NCI-H460 (cell line): ENCODE data around the gene PARG. TPM values are rescaled to one million over a fixed set of nuclear protein-coding genes. Genes with fewer than 3 reads are reported as not detected.
A peak's percentile ranks its signal among the peaks of the same experiment; 100 is the strongest.
"Not testable (repeated sequence)": the region's sequence is repeated elsewhere in the genome, so short reads cannot be mapped to it uniquely, and the experiment has no call there.

Experiments used
- DNase-seq: peaks from one replicate; pipeline ENCODE4 v3.0.0-alpha.2; 2016; ENCODE audit warnings: low read depth; ENCODE audit errors: extremely low read depth
- total RNA-seq: library from RNA; depleted of rRNA; stranded (reverse); fragments of >200 nt; shearing (Covaris generic); gene quantifications from 2 replicates; pipeline ENCODE4 v1.2.3, GENCODE V29; 2014

PARG gene
- total RNA-seq, 1 experiment from 2014 or later: 36.5 TPM

DNA sequence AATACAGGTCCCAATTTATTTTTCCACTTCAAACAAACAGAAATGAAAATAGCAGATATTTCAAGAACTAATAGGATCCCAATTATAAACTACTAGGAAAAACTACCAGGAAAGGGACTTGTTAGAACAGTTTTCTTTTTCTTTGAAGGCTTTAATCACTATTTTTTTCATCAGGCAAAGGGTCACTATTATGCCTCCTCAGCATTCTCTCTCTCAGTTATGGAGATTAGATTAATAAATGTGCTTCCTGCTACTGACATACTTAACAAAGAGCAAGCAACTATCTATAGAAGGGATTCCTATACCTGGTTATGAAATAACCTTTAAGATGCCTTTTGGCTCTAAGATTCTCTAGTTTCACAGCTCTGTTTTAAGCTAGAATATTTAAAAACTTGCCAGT is 108.7 kb downstream of the PARG start:
- no peak for DNase-seq

DNA sequence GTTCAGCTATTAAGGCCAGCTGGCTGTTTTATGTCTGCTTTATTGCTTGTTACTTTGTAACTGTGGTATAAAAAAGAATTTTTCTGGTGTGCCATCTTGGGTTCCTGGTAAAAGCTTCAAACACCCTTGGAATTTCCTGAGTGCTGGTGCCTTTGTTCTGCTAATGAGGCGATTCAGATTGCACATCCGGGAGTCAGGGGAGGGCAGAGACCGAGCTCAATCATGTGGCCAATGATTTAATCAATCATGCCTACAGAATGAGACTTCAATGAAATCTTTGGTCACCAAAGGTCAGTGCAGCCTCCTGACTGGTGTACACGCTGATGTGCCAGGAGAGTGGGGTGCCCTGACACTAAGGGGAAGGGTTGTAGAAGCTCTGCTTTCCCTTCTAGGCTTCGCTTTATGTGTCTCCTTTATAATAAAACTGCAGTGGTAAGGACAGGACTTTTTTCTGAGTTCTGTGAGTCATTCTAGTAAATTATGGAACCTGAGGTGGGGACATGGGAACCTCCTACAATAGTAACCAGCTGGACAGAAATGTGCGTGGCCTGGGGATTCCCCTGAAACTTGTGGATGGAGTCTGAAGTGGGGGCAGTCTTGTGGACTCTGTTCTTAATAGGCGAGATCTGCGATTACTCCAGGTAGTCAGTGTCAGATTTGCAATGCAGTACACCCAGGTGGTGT is 110.3 kb downstream of the PARG start:
- DNase-seq: no peak

DNA sequence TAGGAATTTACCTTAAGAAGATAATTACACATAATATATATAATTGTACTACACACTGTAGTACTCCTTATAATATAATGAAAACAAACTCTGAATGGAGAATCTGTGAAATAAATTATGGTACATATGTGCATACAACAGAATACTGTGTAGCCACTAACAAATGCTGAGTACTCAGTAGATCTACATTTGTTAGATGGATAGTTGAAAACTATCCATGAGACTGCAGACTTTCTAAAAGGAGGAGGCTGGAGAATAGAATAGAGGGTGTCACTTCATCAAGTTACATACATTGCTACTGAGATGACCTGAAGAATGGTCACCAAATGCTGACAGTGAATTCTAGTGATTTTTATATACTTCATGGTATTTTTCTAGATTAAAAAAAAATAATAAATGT is 111.0 kb downstream of the PARG start:
- no peak for DNase-seq

DNA sequence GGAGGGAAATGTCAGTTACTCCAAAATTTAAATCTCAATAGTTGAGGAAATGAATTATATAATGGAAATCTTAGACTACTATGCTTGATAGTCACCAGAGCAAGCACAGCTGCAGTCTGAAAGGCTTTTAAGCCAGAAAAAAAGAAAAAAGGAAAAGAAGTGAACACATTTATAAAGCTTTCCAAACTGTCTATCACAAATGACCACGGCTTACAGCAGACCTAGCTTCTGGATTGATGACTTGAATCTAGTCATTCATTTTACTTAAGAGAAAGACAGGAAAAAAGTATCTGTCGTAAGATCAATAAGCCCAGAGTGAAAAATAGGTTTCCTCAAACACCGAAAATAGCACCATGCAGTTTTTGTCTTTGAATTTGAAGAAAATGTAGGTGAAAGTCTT is 111.8 kb downstream of the PARG start:
- no peak for DNase-seq

DNA sequence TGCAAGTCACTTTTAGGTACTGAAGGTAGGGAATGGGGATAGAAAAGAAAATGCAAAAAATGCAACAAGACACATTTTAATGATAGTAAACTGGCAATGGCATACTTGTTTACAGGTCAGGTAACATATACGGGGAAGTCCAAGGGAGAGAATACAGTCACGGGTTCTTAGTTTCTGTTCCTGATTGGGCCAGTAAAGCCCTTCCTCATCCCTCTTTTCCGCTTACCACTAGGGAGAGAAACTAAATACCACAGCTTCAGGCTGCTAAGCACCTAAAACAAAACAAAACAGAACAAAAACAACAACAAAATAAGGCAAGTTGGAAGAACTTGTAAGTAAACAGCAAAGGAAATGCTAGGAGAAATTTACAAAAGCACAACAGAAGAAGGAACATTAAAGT is 114.5 kb downstream of the PARG start:
- no peak for DNase-seq

DNA sequence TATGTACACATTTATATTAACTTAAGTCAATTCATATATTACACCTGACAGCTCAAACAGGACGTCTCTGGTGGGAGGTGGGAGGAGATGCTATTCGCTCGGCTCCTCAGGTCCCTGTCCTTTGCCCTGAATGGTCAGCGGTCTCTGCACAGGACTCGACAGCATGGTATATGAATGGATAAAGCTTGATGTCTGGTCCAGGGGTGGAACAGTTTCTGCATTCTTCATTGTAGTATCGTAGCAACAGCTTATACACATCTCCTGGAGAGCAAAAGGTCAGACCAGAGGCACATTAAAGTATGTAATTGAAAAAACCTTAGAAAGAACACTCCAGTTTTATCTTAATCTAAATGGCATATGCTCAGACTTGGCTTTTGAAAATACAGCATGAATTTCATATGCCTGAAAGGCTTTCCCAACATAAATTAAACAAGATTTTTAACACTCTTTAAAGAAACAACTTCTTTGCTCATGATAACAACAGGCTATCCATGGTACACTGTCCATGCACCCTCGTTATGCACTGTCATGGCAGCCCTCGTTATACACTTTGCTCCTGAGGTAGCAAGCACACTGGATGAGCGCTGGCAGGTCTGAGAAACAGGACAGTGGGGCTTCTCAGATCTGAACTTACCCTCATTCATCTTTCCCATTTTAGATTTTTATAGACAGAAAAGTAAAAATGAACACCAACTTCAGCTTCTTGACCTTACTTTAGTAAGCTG is 122.4 kb downstream of the PARG start:
- DNase-seq: no peak

DNA sequence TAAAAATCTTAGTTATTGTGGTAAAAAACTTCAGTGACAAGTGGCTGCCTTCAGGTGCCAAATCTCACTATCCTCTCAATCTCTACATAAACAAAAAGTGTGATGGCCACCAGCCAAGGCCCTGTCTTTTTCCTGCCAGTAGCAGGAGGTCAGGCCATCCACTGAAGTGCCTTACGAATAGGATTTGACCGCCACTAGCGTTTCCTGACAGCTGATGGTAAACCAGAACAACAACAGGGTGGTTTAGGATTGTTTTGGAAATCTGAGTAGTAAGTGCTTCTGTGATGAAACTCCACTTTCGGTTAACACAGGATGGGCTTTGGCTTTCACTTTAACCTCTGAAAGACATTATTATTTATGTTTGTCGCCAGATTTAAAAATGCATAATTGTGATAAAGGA is 124.0 kb downstream of the PARG start:
- no peak for DNase-seq

DNA sequence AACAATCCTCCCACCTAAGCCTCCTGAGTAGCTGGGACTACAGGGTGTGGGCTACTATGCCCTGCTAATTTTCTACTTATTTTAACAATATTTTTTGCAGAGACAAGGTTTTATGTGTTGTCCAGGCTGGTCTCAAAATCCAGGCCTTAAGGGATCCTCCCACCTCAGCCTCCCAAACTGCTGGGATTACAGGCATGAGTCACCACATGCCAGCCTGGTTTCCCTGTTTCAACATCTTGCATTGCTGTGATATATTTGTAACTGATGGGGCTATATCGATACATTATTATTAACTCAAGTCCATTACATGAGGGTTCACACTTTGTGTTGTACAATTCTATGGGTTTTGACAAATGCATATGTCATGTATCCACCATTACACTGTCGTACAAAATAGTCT is 137.8 kb downstream of the PARG start:
- peak; percentile 3 for DNase-seq

DNA sequence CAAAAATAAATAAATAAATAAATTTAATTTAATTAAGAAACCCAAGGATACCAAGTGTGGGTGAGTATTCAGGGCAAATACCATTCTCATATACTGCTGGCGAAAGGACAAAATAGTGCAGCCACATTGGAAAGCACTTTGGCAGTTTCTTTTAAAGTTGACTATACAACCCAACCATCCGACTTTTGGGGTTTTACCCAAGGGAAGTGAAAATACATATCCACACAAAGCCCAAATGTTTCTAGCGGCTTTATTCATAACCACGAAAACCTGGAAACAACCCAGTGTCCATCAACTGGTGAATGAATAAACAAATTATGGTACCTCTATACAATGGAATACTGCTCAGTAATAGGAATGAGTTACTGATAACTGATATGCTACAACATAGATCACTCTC is 143.6 kb downstream of the PARG start:
- DNase-seq: no peak

DNA sequence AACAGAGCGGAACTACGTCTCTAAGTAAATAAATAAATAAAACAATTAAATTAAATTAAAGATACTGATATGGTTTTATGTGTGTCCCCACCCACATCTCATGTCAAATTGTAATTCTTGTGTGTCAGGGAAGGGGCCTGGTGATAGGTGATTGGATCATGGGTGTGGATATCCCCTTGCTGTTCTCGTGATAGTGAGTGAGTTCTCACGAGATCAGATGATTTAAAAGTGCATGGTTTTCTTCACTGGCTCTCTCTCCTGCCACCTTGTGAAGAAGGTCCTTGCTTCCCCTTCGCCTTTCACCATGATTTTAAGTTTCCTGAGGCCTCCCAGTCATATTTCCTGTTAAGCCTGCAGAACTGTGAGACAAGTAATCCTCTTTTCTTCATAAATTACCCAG is 150.7 kb downstream of the PARG start:
- no peak for DNase-seq

DNA sequence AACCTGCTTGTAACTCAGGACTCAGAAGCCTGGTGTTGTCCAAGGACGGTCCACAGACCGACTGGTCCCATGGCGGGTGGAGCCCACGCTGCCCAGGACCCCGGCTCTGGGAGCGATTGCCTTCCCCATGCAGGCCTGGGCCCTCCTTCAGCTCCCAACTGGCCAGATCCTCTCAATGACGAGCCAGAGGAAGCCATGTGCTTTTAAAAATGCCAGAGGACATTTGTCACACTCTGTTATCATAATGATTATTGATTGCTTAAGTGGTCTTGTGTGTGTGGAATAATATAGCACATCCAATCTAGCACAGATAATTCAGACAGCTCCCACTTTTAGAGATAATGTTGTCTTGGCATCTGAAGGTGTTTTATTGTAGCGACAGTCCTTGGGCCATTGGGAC is 157.1 kb downstream of the PARG start:
- DNase-seq: no peak

DNA sequence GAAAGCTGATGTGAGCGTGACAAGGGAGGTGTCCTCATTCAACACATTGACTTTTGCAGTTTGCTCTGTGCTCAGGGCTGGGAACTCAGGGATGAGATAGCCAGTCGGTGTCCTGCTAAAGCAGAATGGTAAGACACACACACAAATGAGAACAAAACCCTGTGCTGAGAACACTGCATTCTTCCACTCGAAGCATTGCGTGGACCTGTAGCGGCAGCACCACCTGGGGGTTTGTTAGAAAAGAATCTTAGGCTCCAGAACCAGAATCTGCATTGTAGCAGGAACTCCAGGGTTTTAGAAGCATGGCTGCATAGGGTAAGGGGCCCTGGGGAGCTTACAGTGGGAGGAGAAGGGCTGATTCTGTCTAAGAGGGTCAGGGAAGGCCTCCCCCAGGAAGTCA is 158.2 kb downstream of the PARG start:
- DNase-seq: no peak

DNA sequence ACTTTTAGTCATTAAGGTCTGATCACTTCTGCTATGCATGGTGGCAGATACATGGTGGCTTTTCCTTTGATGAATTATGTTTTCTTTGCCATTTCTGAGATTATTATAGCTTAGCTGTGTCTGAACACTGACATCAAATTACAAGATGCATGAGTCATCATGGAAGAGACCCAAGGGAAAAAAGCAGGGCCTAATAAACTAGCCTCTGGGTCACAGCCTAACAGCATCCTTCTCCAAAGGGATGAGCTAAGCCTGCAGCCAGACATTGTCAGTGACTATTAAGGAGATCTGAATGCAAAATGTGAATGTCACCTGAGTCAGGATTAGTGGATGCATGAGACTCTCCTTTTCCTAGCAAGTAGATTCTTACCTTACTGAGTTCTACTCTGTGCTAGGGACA is 160.6 kb downstream of the PARG start:
- no peak for DNase-seq

DNA sequence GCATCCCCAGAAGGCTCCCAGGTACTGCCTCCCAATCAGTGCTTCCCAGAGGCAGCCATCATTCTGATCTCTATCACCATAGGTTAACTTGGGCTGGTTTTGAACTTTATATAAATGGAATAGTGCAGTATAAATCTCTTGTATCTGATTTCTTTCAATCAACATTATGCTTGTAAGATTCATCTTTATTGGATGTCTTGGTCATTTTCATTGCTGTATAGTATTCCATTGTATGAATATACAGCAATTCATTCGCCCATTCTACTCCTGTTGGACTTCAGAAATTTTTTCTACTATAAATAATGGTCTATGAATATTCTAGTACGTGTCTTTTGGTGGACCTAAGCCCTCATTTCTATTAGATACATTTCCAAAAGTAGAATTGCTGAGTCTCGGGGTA is 163.6 kb downstream of the PARG start:
- DNase-seq: no peak

DNA sequence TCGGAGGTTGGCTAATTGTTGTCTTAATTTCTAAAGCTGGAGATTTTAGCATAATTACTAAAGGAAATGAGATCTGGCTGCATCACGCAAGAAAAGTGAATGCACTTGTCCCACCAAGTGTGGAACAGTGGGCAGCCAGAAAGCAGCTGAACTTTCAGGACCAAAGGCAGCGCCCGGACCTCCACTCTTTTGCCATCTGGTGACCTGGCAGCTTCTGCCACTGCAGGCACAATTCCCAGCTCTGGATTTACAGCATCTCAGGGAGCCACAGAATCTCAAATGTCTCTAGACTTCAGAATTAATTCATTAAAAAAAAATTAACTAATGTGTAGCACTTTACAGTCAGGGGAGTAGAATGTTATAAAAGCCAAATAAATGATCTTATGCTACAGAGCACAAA is 165.0 kb downstream of the PARG start:
- no peak for DNase-seq

DNA sequence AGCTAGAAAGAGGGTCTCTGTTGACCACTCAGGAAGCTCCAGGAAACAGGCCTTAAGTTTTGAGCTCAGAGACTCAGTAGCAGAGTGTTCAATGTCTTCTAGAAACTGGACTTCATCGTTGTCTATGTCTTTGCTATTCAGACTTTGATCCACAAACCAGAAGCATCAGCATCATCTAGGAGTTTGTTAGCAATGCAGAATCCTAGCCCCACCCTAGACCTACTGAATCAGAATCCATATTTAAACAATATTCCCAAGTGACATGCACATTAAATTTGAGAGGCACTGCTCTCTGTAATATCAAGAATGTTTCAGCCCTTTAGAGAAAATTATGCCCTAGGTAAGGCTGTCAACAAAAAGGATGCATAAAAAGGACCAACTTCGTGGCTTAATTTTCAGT is 166.8 kb downstream of the PARG start:
- no peak for DNase-seq

DNA sequence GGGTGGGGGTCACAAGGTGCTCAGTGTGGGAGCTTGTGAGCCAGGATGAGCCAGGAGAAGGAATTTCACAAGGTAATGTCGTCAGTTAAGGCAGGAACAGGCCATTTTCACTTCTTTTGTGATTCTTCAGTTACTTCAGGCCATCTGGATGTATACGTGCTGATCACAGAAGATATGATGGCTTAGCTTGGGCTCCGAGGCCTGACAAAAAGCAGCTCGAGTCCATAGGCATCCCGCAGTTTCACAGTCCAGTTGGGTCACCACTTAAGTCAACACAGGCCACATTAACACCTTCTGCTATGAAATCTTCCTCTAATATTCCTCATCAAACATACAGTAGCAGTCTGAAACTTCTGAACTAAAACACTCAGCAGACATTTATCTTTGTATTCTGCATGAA is 168.9 kb downstream of the PARG start:
- not testable (repeated sequence) for DNase-seq

DNA sequence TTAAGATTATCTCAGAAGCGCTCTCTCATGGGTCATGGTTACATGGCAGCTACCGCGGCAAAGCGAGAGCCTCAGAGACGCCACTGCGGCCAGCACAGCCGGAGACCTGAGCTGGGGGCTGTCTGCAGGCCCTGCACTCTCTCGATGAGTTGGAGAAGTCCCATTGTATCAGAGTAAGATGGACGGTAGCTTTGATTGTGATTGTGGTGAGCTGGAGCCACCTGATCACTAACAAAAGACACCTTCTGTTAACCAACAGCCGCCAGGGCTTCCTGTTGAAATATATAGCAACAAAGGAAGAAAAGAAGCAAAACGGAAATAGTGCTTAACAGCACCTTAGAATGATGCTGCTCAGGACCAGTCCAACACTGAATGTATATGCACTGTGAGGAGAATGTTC is 170.8 kb downstream of the PARG start:
- not testable (repeated sequence) for DNase-seq

DNA sequence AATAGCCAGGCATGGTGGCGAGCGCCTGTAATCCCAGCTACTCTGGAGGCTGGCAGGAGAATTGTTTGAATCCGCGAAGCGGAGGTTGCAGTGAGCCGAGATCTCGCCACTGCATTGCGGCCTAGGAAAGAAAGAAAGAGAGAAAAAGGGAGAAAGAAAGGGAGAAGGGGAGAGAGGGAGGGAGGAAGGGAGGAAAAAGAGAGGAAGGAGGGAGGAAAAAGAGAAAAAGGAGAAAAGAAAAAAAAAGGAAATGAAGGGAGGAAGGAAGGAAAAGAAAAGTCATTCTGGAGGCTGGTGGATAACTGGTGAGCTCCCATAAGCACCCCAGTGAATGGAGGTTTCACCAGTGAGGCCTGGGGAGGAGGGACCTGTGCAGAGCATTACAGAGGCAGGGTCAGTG is 172.1 kb downstream of the PARG start:
- DNase-seq: no peak

DNA sequence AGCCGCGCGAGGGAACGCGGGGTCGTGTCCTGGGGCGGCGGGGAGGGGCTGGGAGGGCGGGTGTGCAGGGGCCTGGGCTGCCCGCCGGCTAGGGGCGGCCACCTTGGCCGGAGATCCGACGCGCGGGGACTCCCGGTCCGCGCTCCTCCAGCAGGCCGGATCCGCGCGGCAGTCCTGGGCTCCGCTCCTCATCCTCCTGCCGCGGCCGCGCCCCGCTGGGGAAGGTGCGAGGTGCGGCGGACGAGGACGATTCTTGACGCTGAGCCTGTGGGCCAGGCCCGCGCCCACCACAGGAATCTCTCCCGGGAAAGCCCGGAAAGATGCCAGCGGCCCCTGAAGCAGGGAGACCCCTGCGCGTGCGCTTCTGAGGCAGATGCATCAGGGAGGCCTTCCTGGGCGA is 173.1 kb downstream of the PARG start:
- DNase-seq: no peak

DNA sequence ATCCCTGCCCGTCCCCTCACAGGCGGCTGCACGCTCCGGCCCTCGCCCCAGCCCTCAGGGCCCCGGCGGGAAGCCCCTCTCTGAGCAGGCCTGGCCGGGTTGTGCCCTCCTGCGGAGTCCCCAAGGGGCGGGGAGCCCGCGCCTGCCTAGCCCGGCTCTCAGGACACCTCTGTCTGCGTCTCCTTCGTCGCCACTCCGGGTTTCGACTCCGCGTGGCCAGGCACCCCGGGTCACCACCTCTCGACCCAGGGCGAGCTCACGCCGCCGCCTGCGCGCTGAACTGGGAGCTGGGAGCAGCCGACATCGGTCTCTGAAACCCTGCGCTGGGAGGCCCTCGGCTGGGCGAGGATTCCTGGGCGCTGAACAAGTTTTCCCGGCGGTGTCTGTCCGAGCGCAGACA is 173.5 kb downstream of the PARG start:
- no peak for DNase-seq
